Upper lobe of right lung (tissue), 1 donor: Measurements from ENCODE around the gene IGSF21. TPM values are rescaled to one million over a fixed set of nuclear protein-coding genes. Genes with fewer than 3 reads are reported as not detected.

ENCODE experiments used
- ATAC-seq: fragments of 200-7000 bp; cut with Tn5 transposase; one replicate; pipeline ENCODE4 v1.9.1; 2020; ENCODE audit warnings: mild to moderate bottlenecking, moderate library complexity
- DNase-seq: peaks from one replicate; pipeline ENCODE4 v3.0.0-alpha.2; 2020
- H3K27ac ChIP-seq: fragments of 200-600 bp; one replicate; pipeline ENCODE4 v1.8.0; 2022
- H3K27me3 ChIP-seq: fragments of 200-600 bp; one replicate; pipeline ENCODE4 v1.8.0; 2022; ENCODE audit warnings: mild to moderate bottlenecking
- H3K36me3 ChIP-seq: fragments of 200-600 bp; one replicate; pipeline ENCODE4 v1.8.0; 2022
- H3K4me1 ChIP-seq: fragments of 200-600 bp; one replicate; pipeline ENCODE4 v1.8.0; 2022
- H3K4me3 ChIP-seq: fragments of 200-600 bp; one replicate; pipeline ENCODE4 v1.8.0; 2022; ENCODE audit warnings: mild to moderate bottlenecking
- H3K9me3 ChIP-seq: fragments of 200-600 bp; one replicate; pipeline ENCODE4 v1.8.0; 2022
- CTCF ChIP-seq: fragments of 200-600 bp; IDR thresholded peaks from one replicate; pipeline ENCODE4 v1.8.0; 2022; ENCODE audit warnings: antibody characterized with exemption
- intact Hi-C: fragments of 100-400 bp; cut with DNase I; formaldehyde crosslinking; loops from one replicate; pipeline ENCODE4 v1.11.0; 2022
- total RNA-seq: library from RNA; stranded (reverse); fragmentation: NEBNext Ultra II Directional; extraction: Animal tissue kit (Norgen Biotek cat#: 25700); gene quantifications from one replicate; pipeline ENCODE4 v1.2.1, GENCODE V29; 2021
- donor health status: DM: no; HTN: yes; CAD: no; lungs with severe emphysema.

The IGSF21 gene
- total RNA-seq, 1 donor from 2014 or later, result 3.2 TPM

GRCh38 chr1:18266391-18266790, 158.8 kb downstream of the IGSF21 start:
- no peak for ATAC-seq
- H3K9me3 ChIP-seq, result no peaks in the 10 kb centered on the region
- peaks cover 10% of the 10 kb centered on the region for H3K27me3 ChIP-seq
- no peaks in the 10 kb centered on the region for H3K36me3 ChIP-seq
- intact Hi-C loops, result no loop called here
- no peak for DNase-seq
- no peak for TF ChIP-seq CTCF
- H3K27ac ChIP-seq, result no peak overlapping the region
- no peaks in the 10 kb centered on the region for H3K4me1 ChIP-seq
- H3K4me3 ChIP-seq, result no peak overlapping the region

GRCh38 chr1:18271336-18271735, 163.7 kb downstream of the IGSF21 start:
- no peak for DNase-seq
- no peak for TF ChIP-seq CTCF

GRCh38 chr1:18278946-18279345, 171.3 kb downstream of the IGSF21 start:
- H3K4me3 ChIP-seq, result no peak overlapping the region
- no peak for TF ChIP-seq CTCF
- H3K4me1 ChIP-seq, result no peaks in the 10 kb centered on the region
- no peaks in the 10 kb centered on the region for H3K36me3 ChIP-seq
- no peaks in the 10 kb centered on the region for H3K9me3 ChIP-seq
- ATAC-seq, result no peak
- H3K27me3 ChIP-seq, result no peaks in the 10 kb centered on the region
- DNase-seq, result no peak
- no peak overlapping the region for H3K27ac ChIP-seq
- intact Hi-C loops, result no loop called here

More at GRCh38 chr1:18271336-18271735, 163.7 kb downstream of the IGSF21 start:
- no peak overlapping the region for H3K4me3 ChIP-seq
- no peaks in the 10 kb centered on the region for H3K36me3 ChIP-seq
- no peak overlapping the region for H3K27ac ChIP-seq
- no peaks in the 10 kb centered on the region for H3K4me1 ChIP-seq
- H3K9me3 ChIP-seq, result no peaks in the 10 kb centered on the region
- H3K27me3 ChIP-seq, result no peaks in the 10 kb centered on the region
- ATAC-seq, result no peak
- intact Hi-C loops, result no loop called here

GRCh38 chr1:18279351-18280074, 171.9 kb downstream of the IGSF21 start:
- ATAC-seq (no peak), DNase-seq (no peak)
- Histone ChIP-seq H3K9me3 (no peaks in the 10 kb centered on the region), H3K27ac (no peak overlapping the region), H3K4me1 (no peaks in the 10 kb centered on the region), H3K27me3 (peaks cover 2% of the 10 kb centered on the region), H3K36me3 (no peaks in the 10 kb centered on the region), H3K4me3 (no peak overlapping the region)
- intact Hi-C loops, result no loop called here
- TF ChIP-seq CTCF, result no peak

GRCh38 chr1:18280956-18281355, 173.4 kb downstream of the IGSF21 start:
- H3K4me1 ChIP-seq, result no peaks in the 10 kb centered on the region
- H3K9me3 ChIP-seq, result no peaks in the 10 kb centered on the region
- no peak overlapping the region for H3K27ac ChIP-seq
- no peak overlapping the region for H3K4me3 ChIP-seq
- ATAC-seq (no peak), DNase-seq (no peak)
- intact Hi-C loops, result no loop called here
- peaks cover 8% of the 10 kb centered on the region for H3K27me3 ChIP-seq
- TF ChIP-seq CTCF, result no peak
- H3K36me3 ChIP-seq, result no peaks in the 10 kb centered on the region
